Sigmoid colon (tissue), 4 donors: ENCODE data around the gene PPP2R5A.

Experiments used
- EP300 ChIP-seq, 4 donors: sonication (generic); formaldehyde crosslinking; IDR thresholded peaks; one replicate each; pipeline ENCODE4 v1.6.1; 2017; ENCODE audit warnings: antibody characterized with exemption in 4 of 4
- POLR2AphosphoS5 ChIP-seq, 4 donors: sonication (generic); formaldehyde crosslinking; IDR thresholded peaks; one replicate each; pipeline ENCODE4 v1.6.1; 2017; ENCODE audit warnings: antibody characterized with exemption in 4 of 4

DNA sequence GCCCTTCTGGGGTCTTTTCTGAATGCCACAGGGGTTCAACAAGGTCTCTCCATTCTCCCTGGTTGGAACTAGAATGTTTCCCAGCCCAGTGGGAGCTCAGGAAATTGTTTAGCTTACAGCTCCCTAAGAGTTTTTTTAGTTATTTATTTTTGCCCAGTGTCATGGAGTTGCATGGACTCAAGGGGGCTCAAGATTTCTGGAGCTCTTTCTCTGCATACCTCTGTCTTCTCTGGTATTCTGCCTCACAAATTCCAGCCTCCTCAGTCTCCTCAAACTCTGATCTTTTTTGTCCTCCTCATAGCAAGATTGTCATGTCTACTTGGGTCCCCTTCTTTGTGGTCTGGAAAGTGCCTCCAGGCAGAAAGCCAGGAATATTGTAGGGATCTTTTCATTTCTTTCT is 15.9 kb upstream of the PPP2R5A start:
- TF ChIP-seq POLR2AphosphoS5 (IDR thresholded peaks at IDR 0.05) (no peak), EP300 (IDR thresholded peaks at IDR 0.05) (no peak)
